Neutrophil (primary cell): ENCODE data around the gene TIAM1.

ENCODE experiments used
- H3K27ac ChIP-seq: fragments of 200-600 bp; sonication (generic); 2 replicates; pipeline ENCODE4 v1.5.1; 2016; ENCODE audit warnings: mild to moderate bottlenecking, moderate library complexity
- H3K27me3 ChIP-seq: fragments of 200-600 bp; sonication (generic); 2 replicates; pipeline ENCODE4 v1.6.0; 2016; ENCODE audit warnings: mild to moderate bottlenecking
- H3K36me3 ChIP-seq: fragments of 200-600 bp; sonication (generic); 2 replicates; pipeline ENCODE4 v1.5.1; 2017
- H3K4me1 ChIP-seq, 2 experiments: fragments of 200-600 bp in 1 of 2; sonication (generic) in 1 of 2; 1 replicate in 1 of 2; 2 replicates in 1 of 2; pipeline versions ENCODE4 v1.5.1 to v1.6.1; 2013 to 2016; ENCODE audit warnings: low read depth in 1 of 2, low read length in 1 of 2, mild to moderate bottlenecking in 1 of 2, moderate library complexity in 1 of 2; ENCODE audit not compliant: control insufficient read depth in 1 of 2, insufficient read depth in 1 of 2
- H3K4me3 ChIP-seq, 2 experiments: fragments of 200-600 bp in 1 of 2; sonication (generic) in 1 of 2; 1 replicate in 1 of 2; 2 replicates in 1 of 2; pipeline ENCODE4 v1.5.1; 2013 to 2016; ENCODE audit warnings: low read depth in 1 of 2, low read length in 1 of 2, mild to moderate bottlenecking in 1 of 2, moderate library complexity in 1 of 2
- H3K9me3 ChIP-seq: fragments of 200-600 bp; sonication (generic); 2 replicates; pipeline ENCODE4 v1.5.1; 2016
- TF ChIP-seq, protein P1 (sequence below): fragments of 200-600 bp; sonication (generic); IDR thresholded peaks from 2 replicates; pipeline ENCODE4 v1.5.1; 2016; ENCODE audit warnings: antibody characterized with exemption

TIAM1 gene

DNA sequence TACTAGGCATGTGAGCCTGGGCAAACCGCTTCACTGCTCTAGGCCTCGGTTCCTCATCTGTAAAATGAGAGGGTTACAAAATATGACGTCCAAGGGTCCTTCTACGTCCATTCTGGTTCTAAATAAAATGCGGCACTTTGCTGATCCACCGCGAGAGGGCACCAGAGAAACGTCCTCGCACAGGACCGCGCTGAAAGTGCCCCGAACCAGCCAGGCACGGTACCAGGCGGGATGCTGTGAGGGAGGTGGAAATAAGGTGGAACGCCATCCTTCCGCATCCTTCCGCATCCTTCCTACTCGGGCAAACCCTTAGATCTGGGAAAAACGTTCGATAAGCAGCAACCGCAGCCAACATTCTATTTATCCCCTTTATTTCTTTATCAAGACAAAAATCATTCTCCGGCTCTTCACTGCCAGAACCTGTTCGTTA lies 245.5 kb downstream of the TIAM1 start:
- H3K27ac ChIP-seq, result no peak overlapping the region
- no peaks in the 10 kb centered on the region for H3K9me3 ChIP-seq
- no peaks in the 10 kb centered on the region for H3K36me3 ChIP-seq
- peaks cover 3% of the 10 kb centered on the region for H3K27me3 ChIP-seq
- no peak overlapping the region for H3K4me3 ChIP-seq
- TF ChIP-seq, protein P1, sequence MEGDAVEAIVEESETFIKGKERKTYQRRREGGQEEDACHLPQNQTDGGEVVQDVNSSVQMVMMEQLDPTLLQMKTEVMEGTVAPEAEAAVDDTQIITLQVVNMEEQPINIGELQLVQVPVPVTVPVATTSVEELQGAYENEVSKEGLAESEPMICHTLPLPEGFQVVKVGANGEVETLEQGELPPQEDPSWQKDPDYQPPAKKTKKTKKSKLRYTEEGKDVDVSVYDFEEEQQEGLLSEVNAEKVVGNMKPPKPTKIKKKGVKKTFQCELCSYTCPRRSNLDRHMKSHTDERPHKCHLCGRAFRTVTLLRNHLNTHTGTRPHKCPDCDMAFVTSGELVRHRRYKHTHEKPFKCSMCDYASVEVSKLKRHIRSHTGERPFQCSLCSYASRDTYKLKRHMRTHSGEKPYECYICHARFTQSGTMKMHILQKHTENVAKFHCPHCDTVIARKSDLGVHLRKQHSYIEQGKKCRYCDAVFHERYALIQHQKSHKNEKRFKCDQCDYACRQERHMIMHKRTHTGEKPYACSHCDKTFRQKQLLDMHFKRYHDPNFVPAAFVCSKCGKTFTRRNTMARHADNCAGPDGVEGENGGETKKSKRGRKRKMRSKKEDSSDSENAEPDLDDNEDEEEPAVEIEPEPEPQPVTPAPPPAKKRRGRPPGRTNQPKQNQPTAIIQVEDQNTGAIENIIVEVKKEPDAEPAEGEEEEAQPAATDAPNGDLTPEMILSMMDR, result no peak
- no peaks in the 10 kb centered on the region for H3K4me1 ChIP-seq

- H3K27me3 ChIP-seq, result no peaks in the 10 kb centered on the region
- H3K4me3 ChIP-seq, result no peak overlapping the region
- no peaks in the 10 kb centered on the region for H3K4me1 ChIP-seq
- H3K27ac ChIP-seq, result no peak overlapping the region
- H3K36me3 ChIP-seq, result no peaks in the 10 kb centered on the region
- TF ChIP-seq, protein P1, result no peak
- H3K9me3 ChIP-seq, result no peaks in the 10 kb centered on the region
Measured at GRCh38 chr21:31092832-31093625, 251.0 kb downstream of the TIAM1 start.

- H3K9me3 ChIP-seq, result no peaks in the 10 kb centered on the region
- no peak overlapping the region for H3K27ac ChIP-seq
- TF ChIP-seq, protein P1, result no peak
- no peaks in the 10 kb centered on the region for H3K4me1 ChIP-seq
- no peaks in the 10 kb centered on the region for H3K27me3 ChIP-seq
- no peak overlapping the region for H3K4me3 ChIP-seq
- no peaks in the 10 kb centered on the region for H3K36me3 ChIP-seq
Measured at GRCh38 chr21:31090376-31090775, 253.7 kb downstream of the TIAM1 start.

DNA sequence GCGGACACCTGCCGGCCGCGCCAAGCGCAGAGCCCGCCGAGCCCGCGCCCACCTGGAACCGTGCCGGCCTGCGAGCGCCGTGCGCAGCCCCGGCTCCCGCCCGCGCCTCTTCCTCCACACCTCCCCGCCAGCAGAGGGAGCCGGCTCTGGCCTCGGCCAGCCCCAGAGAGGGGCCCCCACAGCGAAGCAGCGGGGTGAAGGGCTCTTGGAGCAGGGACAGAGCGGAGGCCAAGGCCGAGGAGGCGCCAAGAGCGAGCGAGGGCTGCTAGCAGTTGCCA lies 255.6 kb downstream of the TIAM1 start:
- Histone ChIP-seq H3K36me3 (no peaks in the 10 kb centered on the region), H3K4me1 (no peaks in the 10 kb centered on the region), H3K27ac (no peak overlapping the region), H3K27me3 (no peaks in the 10 kb centered on the region), H3K4me3 (no peak overlapping the region), H3K9me3 (no peaks in the 10 kb centered on the region)
- TF ChIP-seq, protein P1, result no peak

DNA sequence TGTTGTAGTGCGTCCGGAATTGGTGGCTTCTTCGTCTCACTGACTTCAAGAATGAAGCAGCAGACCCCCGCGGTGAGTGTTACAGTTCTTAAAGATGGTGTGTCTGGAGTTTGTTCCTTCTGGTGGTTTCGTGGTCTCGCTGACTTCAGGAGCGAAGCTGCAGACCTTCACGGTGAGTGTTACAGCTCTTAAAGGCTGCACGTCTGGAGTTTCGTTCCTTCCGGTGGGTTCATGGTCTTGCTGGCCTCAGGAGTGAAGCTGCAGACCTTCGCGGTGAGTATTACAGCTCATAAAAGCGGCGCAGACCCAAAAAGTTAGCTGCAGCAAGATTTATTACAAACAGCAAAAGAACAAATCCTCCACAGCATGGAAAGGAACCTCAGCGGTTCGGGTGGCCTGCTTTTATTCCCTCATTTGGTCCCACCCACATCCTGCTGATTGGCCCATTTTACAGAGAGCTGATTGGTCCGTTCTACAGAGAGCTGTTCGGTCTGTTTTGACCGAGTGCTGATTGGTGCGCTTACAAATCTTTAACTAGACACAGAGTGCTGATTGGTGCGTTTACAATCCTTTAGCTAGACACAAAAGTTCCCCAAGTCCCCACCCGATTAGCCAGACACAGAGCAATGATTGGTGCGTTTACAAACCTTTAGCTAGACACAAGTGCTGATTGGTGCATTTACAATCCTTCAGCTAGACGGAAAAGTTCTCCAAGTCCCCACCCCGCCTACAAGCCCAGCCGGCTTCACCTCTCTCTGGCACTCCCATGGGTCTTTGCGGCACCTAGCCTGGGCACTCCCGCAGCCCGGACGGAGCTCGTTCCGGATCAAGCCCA lies 256.2 kb downstream of the TIAM1 start:
- H3K27me3 ChIP-seq, result no peaks in the 10 kb centered on the region
- no peaks in the 10 kb centered on the region for H3K4me1 ChIP-seq
- TF ChIP-seq, protein P1, result no peak
- no peak overlapping the region for H3K27ac ChIP-seq
- no peaks in the 10 kb centered on the region for H3K36me3 ChIP-seq
- H3K9me3 ChIP-seq, result no peaks in the 10 kb centered on the region
- no peak overlapping the region for H3K4me3 ChIP-seq
